ENCODE data around the gene PAN3.

The PAN3 gene

DNA sequence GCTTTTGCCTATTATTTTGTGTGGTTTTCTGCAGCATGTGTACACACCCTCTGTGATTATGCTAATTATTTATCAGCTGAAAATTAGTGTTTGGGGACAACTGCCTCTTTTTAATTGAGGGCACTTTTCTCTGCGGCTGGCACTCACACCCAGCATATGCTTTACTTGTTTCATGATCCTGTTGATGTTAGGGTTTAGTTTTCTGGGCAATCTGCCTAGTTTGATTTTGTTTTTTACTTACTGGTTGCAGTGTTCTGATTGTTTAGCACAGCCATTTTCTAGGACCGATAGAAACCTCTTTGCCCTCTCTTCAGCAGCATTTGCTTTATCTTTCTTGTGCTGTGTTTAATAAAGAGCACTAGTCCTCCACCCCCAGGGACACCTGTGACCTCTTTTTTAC is 161.6 kb downstream of the PAN3 start:
- Histone ChIP-seq H3K27ac (ENCODE audit: low read depth, low read length, poor library complexity, severe bottlenecking) (no peak overlapping the region), H3K4me2 (ENCODE audit: low read length) (no peak overlapping the region)
- TF ChIP-seq EZH2 (IDR thresholded peaks at IDR 0.05; ENCODE audit: borderline replicate concordance, low read length): no peak

GRCh38 chr13:28301839-28302238 is 163.5 kb downstream of the PAN3 start:
- Histone ChIP-seq H3K4me1 (ENCODE audit: insufficient read depth, low read length, severe bottlenecking) (no peaks in the 10 kb centered on the region), H3K79me2 (ENCODE audit: insufficient read depth, low read length) (no peaks in the 10 kb centered on the region), H3F3A (ENCODE audit: insufficient read depth, low read length) (no peaks in the 10 kb centered on the region), H3K36me3 (ENCODE audit: insufficient read depth, low read length) (no peaks in the 10 kb centered on the region), H2AFZ (ENCODE audit: low read length) (no peak overlapping the region), H3K4me2 (ENCODE audit: low read length) (no peak overlapping the region), H3K27me3 (ENCODE audit: insufficient read depth, low read length) (0 out of 2 replicates have a peak, but pooled peaks cover 6% of the 10 kb centered on the region), H3K9me3 (ENCODE audit: low read length) (no peaks in the 10 kb centered on the region), H3K9ac (ENCODE audit: low read length) (no peak overlapping the region), H3K27ac (ENCODE audit: low read depth, low read length, poor library complexity, severe bottlenecking) (no peak overlapping the region), H4K20me1 (ENCODE audit: insufficient read depth, low read length) (no peaks in the 10 kb centered on the region), H3K4me3 (ENCODE audit: low read depth, low read length, poor library complexity, severe bottlenecking) (no peak overlapping the region), H3K9me2 (ENCODE audit: low read depth, low read length) (no peaks in the 10 kb centered on the region)
- no peak for TF ChIP-seq CTCF (IDR thresholded peaks at IDR 0.05; ENCODE audit: low read length)
- TF ChIP-seq EZH2 (IDR thresholded peaks at IDR 0.05; ENCODE audit: borderline replicate concordance, low read length): no peak

More for the DNA sequence above, 161.6 kb downstream of the PAN3 start:
- H3K9ac ChIP-seq (ENCODE audit: low read length): no peak overlapping the region
- H3K36me3 ChIP-seq (ENCODE audit: insufficient read depth, low read length): no peaks in the 10 kb centered on the region
- no peak overlapping the region for H3K4me3 ChIP-seq (ENCODE audit: low read depth, low read length, poor library complexity, severe bottlenecking)
- no peak overlapping the region for H2AFZ ChIP-seq (ENCODE audit: low read length)
- no peaks in the 10 kb centered on the region for H3K4me1 ChIP-seq (ENCODE audit: insufficient read depth, low read length, severe bottlenecking)
- no peaks in the 10 kb centered on the region for H3K9me3 ChIP-seq (ENCODE audit: low read length)
- no peaks in the 10 kb centered on the region for H3K9me2 ChIP-seq (ENCODE audit: low read depth, low read length)
- H3K27me3 ChIP-seq (ENCODE audit: insufficient read depth, low read length): 0 out of 2 replicates have a peak, but pooled peaks cover 6% of the 10 kb centered on the region
- H4K20me1 ChIP-seq (ENCODE audit: insufficient read depth, low read length): no peaks in the 10 kb centered on the region
- H3K79me2 ChIP-seq (ENCODE audit: insufficient read depth, low read length): no peaks in the 10 kb centered on the region
- no peaks in the 10 kb centered on the region for H3F3A ChIP-seq (ENCODE audit: insufficient read depth, low read length)

DNA sequence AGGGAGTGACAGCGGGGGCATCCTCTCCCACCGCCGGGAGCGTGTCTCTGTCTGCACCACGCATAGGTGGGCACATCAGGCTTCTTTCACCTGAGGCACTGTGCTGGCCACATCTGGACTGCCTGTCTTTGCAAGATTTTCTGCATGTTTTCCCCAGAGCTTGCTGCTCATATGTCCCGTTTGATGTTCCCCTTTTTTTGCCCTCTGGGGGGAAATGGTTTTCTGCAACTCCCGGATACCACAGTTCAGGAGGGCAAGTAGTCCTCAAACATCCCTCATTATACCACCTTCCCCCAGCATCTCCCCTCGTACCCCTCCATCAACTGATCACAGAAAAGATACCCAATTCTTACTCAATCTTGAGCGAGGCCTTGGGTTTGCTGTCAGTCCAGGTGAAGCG is 168.0 kb downstream of the PAN3 start:
- H3K4me3 ChIP-seq (ENCODE audit: low read depth, low read length, poor library complexity, severe bottlenecking): no peak overlapping the region
- H3K9ac ChIP-seq (ENCODE audit: low read length): no peak overlapping the region
- no peak overlapping the region for H2AFZ ChIP-seq (ENCODE audit: low read length)
- no peaks in the 10 kb centered on the region for H3K9me2 ChIP-seq (ENCODE audit: low read depth, low read length)
- H3F3A ChIP-seq (ENCODE audit: insufficient read depth, low read length): no peaks in the 10 kb centered on the region
- H3K79me2 ChIP-seq (ENCODE audit: insufficient read depth, low read length): no peaks in the 10 kb centered on the region
- H4K20me1 ChIP-seq (ENCODE audit: insufficient read depth, low read length): no peaks in the 10 kb centered on the region
- no peak for TF ChIP-seq EZH2 (IDR thresholded peaks at IDR 0.05; ENCODE audit: borderline replicate concordance, low read length)
- TF ChIP-seq CTCF (IDR thresholded peaks at IDR 0.05; ENCODE audit: low read length): no peak
- H3K27me3 ChIP-seq (ENCODE audit: insufficient read depth, low read length): 0 out of 2 replicates have a peak, but pooled peaks cover 6% of the 10 kb centered on the region
- no peak overlapping the region for H3K4me2 ChIP-seq (ENCODE audit: low read length)
- H3K36me3 ChIP-seq (ENCODE audit: insufficient read depth, low read length): no peaks in the 10 kb centered on the region
- H3K27ac ChIP-seq (ENCODE audit: low read depth, low read length, poor library complexity, severe bottlenecking): no peak overlapping the region
- H3K9me3 ChIP-seq (ENCODE audit: low read length): no peaks in the 10 kb centered on the region
- no peaks in the 10 kb centered on the region for H3K4me1 ChIP-seq (ENCODE audit: insufficient read depth, low read length, severe bottlenecking)

GRCh38 chr13:28313579-28313978 is 175.2 kb downstream of the PAN3 start:
- Histone ChIP-seq H3K4me3 (ENCODE audit: low read depth, low read length, poor library complexity, severe bottlenecking) (no peak overlapping the region), H3K79me2 (ENCODE audit: insufficient read depth, low read length) (no peaks in the 10 kb centered on the region), H3K9me3 (ENCODE audit: low read length) (no peaks in the 10 kb centered on the region), H2AFZ (ENCODE audit: low read length) (no peak overlapping the region), H3K4me2 (ENCODE audit: low read length) (no peak overlapping the region), H3K36me3 (ENCODE audit: insufficient read depth, low read length) (no peaks in the 10 kb centered on the region), H3K27me3 (ENCODE audit: insufficient read depth, low read length) (no peaks in the 10 kb centered on the region), H3K9me2 (ENCODE audit: low read depth, low read length) (no peaks in the 10 kb centered on the region), H3K9ac (ENCODE audit: low read length) (no peak overlapping the region), H4K20me1 (ENCODE audit: insufficient read depth, low read length) (no peaks in the 10 kb centered on the region), H3F3A (ENCODE audit: insufficient read depth, low read length) (no peaks in the 10 kb centered on the region), H3K4me1 (ENCODE audit: insufficient read depth, low read length, severe bottlenecking) (no peaks in the 10 kb centered on the region), H3K27ac (ENCODE audit: low read depth, low read length, poor library complexity, severe bottlenecking) (no peak overlapping the region)
- no peak for TF ChIP-seq EZH2 (IDR thresholded peaks at IDR 0.05; ENCODE audit: borderline replicate concordance, low read length)
- TF ChIP-seq CTCF (IDR thresholded peaks at IDR 0.05; ENCODE audit: low read length): peak; percentile 35; the same call in 1 of the 2 replicates

Measured in OCI-LY1 (cell line).